ENCODE data around the gene DOCK1. TPM values are rescaled to one million over a fixed set of nuclear protein-coding genes. Genes with fewer than 3 reads are reported as not detected.

Gene DOCK1
- total RNA-seq, 1 experiment from 2014 or later, result 22.7 TPM

DNA sequence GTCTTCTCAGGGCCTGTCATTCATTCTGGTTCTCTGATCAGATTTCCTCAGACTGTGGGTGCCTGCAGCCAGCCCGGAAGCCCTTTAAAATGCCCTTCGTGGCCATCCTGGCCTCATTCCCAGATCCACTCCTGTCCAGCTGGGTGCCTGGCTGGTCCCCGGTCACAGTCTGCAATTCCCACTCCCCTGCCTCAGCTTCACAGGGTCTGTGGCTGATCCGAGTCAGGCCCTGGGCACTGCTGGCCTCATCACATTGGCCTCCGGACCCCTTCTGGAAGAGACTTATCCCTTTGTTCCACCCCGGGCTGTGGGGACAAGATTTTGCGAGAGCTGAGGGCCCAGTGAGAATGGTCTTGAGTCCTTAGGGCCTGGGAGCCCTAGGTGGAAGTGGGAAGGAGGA lies 12.1 kb downstream of the DOCK1 start:
- DNase-seq (ENCODE audit: low read depth, low spot score), result no peak
- in situ Hi-C loops (cut with HindIII; ENCODE audit: low pct_unique_long_range_greater_than_20kb, low sequenced_read_pairs), result no loop called here

DNA sequence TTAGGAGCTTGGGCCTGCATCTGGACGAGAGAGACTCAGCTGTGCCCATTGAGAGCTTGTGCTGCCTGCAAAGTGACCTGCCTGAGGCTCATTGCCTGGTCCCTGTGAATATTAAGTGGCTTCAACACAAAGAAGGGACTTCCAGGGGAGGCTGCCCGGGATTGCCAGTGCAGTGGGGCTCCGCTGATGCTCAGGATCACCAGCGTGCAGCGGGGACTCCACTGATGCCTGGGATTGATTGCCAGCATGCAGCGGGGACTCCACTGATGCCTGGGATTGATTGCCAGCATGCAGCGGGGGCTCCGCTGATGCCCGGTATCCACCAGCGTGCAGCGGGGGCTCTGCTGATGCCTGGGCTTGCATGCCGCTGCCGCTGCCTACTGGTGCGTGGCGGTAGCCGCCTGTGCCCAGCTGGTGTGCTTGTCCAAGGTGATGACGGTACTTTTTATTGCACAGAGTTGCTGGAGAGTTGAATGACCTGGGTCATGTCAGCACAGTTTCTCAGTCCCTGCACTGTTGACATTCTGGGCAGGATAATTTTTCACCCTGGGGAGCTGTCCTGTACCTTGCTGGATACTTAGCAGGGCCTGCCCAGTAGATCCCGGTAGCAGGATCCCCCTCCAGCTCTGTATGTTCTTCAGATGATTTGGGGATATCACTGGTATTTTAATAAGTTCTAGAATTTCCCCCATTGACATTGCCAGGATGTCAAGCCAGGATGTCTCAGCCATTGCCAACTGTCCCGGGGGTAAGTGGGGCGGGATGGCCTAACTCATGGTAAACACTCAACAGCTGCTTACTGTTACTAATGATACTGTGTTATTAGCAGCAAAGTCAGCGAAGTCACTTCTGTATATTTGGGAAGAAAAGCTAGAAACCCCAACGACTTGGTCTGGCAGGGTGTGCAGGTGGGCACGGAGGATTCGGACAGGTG lies 13.0 kb downstream of the DOCK1 start:
- no peak for DNase-seq (ENCODE audit: low read depth, low spot score)
- in situ Hi-C loops (cut with HindIII; ENCODE audit: low pct_unique_long_range_greater_than_20kb, low sequenced_read_pairs), result no loop called here

DNA sequence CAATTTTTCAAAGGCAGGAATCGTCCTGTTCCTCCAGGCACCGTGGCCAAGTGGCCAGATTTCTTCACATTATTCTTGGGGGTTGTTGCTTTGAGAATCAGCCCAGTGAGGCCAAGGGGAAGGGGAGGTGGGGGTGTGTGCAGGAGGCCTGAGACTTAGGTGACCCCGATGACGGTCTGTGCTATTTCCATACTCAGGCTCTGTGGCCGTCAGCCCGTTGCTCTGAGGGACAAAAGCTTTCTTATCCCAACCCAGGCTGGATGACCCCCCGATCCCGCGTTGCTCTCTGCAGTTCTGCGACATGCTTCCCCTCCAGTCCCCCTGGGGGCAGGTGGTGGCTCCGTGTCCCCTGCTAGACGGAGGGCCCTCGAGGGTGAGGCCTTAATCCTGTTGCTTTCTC lies 14.2 kb downstream of the DOCK1 start:
- DNase-seq (ENCODE audit: low read depth, low spot score), result no peak
- in situ Hi-C loops (cut with HindIII; ENCODE audit: low pct_unique_long_range_greater_than_20kb, low sequenced_read_pairs), result no loop called here

DNA sequence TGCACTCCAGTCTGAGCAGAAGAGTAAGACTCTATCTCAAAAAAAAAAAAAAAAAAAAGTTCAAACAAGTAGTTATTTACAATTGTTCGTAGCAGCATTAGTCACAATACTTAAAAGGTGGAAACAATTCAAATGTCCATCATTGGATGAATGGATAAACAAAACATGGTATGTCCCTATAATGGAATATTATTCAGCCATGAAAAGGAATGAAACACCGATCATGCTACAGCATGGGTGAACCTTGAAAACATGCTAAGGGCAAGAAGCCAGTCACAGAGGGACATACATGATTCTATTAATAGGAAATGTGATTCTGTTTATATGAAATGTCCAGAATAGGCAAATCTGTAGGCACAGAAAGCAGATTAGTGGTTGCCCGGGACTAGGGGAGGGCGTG lies 15.9 kb downstream of the DOCK1 start:
- no peak for DNase-seq (ENCODE audit: low read depth, low spot score)
- in situ Hi-C loops (cut with HindIII; ENCODE audit: low pct_unique_long_range_greater_than_20kb, low sequenced_read_pairs), result no loop called here

DNA sequence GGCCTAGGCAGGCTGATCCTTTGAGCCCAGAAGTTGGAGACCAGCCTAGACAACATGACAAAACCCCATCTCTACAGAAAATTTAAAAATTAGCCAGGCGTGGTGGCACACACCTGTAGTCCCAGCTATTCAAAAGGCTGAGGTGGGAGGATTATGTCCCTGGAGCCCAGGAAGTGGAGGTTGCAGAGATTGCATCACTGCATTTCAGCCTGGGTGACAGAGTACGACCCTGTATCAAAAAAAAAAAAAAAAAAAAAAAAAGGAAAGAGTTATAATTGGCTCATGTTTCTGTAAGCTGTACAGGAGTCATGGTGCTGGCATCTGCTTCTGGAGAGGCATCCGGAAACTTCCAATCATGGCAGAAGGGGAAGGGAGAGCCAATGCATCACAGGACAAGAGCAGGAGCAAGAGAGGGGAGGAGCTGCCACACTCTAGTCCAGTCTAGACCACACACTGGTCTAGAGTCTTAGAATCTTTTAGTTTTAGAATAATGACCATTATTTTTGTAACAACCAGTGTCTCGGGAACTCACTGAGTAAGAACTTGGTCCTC lies 16.8 kb downstream of the DOCK1 start:
- DNase-seq (ENCODE audit: low read depth, low spot score), result no peak
- in situ Hi-C loops (cut with HindIII; ENCODE audit: low pct_unique_long_range_greater_than_20kb, low sequenced_read_pairs), result no loop called here

DNA sequence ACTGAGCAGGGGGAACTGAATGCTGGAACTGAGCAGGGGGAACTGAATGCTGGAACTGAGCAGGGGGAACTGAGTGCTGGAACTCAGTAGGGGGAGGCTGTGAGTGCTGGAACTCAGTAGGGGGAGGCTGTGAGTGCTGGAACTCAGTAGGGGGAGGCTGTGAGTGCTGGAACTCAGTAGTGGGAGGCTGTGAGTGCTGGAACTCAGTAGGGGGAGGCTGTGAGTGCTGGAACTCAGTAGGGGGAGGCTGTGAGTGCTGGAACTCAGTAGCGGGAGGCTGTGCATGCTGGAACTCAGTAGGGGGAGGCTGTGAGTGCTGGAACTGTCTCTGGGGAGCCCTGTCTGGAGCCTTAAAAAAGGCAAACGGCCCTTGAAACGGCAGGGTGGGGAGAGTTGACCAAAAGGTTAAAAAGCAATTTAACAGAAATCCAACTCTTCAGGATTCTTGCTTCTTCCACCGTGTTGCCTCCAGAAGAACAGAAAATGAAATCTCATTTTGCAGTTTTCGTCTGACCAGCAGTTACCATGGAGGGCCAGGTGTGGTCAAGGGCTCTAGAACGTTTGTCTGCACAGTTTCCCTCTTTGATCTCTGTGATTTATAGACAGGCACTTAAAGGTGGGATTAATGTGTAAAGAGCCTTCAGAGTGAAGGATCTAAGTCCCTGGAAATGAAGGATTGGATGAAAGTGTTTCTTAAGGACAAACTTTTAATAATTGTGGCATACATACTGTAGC lies 19.1 kb downstream of the DOCK1 start:
- in situ Hi-C loops (cut with HindIII; ENCODE audit: low pct_unique_long_range_greater_than_20kb, low sequenced_read_pairs), result no loop called here
- DNase-seq (ENCODE audit: low read depth, low spot score), result no peak

DNA sequence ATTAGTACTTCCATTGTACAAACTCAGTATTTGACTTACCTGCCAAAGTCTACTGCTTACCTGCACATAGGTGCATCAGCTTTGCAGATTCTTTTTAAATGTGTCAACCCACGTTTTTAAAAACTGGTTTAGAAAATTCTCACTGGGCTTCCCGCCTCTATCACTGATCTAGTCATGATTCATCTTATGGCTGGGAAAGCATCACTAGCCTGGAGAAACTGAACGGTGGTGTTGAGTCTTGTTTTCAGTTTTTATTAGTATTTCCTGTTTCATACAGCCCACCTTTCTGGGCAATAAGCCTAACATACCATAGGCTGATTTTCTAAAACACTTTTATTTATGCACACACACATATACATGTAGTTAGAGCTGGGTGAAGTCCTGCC lies 19.7 kb downstream of the DOCK1 start:
- in situ Hi-C loops (cut with HindIII; ENCODE audit: low pct_unique_long_range_greater_than_20kb, low sequenced_read_pairs), result no loop called here
- no peak for DNase-seq (ENCODE audit: low read depth, low spot score)

DNA sequence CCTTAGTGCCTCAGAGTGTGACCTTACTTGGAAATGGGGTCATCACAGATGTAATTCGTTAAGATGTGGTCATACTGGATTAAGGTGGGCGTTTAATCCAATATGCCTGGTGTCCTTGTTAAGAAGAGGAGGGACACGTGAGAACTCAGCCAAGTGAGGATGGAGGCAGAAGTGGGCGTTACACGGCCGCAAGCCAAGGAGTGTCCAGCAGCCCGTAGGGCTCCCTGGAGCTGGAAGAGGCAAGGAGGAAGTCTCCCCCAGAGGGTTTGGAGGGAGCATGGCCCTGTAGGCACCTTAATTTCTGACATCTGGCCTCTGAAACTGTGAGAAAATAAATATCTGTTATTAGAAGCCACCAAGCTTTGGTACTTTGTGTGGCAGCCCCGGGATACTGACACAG lies 21.3 kb downstream of the DOCK1 start:
- no peak for DNase-seq (ENCODE audit: low read depth, low spot score)
- in situ Hi-C loops (cut with HindIII; ENCODE audit: low pct_unique_long_range_greater_than_20kb, low sequenced_read_pairs), result no loop called here

DNA sequence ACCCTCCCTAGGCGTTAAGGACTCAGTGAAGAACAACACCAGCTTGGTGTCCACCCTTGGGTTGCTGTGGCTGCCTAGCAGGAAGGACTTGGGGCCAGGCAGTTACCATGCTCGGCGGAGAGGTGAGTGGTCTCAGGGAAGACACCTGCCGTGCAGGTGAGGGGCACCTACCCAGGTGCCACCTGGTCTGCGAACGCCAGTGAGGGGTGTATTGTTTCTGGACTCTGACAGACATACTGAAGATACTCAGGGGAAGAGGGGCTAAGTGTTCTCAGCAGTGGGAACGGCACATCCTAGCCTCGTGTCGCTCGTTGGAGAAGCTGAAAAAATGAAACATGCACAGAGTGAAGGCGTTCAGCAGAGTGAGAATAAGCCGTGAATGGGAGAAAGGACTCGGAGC lies 22.6 kb downstream of the DOCK1 start:
- no peak for DNase-seq (ENCODE audit: low read depth, low spot score)
- in situ Hi-C loops (cut with HindIII; ENCODE audit: low pct_unique_long_range_greater_than_20kb, low sequenced_read_pairs), result no loop called here

DNA sequence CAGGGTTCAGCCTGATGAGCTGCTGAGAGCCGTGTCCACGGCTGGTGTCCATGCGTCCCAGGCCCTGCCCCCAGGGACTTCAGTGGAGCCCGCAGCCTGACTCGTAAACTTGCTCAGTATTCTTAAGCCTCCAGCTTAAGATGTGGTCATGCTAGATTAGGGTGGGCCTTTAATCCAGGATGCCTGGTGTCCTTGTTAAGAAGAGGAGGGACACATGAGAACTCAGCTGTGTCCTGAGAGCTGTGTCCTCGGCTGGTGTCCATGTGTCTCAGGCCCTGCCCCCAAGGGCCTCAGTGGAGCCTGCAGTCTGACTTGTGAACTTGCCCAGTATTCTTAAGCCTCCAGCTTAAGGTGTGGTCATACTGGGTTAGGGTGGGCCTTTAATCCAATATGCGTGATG lies 23.0 kb downstream of the DOCK1 start:
- no peak for DNase-seq (ENCODE audit: low read depth, low spot score)
- in situ Hi-C loops (cut with HindIII; ENCODE audit: low pct_unique_long_range_greater_than_20kb, low sequenced_read_pairs), result no loop called here

DNA sequence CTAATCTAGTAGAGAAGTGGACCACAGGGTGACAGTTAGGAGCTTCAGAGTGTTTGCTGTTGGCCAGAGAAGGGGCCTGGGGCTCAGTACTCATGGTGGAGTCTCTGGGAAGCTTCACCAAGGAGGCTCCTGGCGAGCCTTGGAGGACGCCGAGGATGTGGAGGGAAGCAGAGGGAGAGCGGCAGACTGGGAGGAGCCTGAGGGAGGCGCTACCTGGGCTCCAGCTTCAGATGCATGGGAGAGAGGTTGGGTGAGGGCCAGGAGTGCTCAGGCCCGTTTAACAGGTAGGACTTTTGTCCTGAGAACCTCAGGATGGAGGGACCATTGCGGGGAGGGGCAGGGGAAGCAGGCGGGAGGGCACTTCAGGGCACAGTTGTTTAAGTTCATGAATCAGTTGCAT lies 24.2 kb downstream of the DOCK1 start:
- no peak for DNase-seq (ENCODE audit: low read depth, low spot score)
- in situ Hi-C loops (cut with HindIII; ENCODE audit: low pct_unique_long_range_greater_than_20kb, low sequenced_read_pairs), result no loop called here

DNA sequence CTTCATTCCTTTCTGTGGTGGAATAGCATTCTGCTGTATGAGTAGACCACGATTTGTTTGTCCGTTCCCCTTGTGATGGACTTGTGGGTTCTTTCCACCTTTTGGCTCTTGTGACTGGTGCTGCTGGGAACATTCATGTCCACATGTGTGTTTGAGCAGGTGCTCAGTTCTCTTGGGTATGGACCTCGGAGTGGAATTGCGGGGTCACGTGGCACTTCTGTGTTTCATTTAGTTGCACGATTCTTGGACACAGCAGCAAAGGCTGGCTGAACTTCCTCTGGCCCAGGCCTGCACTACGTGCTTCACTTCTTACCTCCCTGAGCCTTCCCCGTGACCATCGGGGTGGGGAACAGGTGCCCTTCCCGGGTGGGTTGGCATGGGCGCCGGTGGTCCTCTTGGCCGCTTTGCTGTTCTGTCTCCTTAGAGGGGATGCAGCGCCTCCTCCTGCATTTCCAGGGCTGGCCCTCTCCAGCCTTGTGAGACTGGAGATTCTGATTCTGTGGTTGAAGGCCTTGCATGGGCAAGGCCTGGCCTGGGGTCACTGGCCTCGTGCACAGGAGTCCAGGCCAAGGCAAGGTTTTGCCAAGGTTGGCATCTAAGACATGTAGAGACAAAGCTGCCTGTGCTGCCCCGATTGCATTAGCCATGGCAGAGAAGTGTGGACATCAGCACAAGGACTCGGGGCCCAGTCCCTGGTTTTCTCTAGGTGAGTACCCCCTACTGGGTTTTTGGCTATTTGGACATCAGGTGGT lies 25.1 kb downstream of the DOCK1 start:
- in situ Hi-C loops (cut with HindIII; ENCODE audit: low pct_unique_long_range_greater_than_20kb, low sequenced_read_pairs), result no loop called here

DNA sequence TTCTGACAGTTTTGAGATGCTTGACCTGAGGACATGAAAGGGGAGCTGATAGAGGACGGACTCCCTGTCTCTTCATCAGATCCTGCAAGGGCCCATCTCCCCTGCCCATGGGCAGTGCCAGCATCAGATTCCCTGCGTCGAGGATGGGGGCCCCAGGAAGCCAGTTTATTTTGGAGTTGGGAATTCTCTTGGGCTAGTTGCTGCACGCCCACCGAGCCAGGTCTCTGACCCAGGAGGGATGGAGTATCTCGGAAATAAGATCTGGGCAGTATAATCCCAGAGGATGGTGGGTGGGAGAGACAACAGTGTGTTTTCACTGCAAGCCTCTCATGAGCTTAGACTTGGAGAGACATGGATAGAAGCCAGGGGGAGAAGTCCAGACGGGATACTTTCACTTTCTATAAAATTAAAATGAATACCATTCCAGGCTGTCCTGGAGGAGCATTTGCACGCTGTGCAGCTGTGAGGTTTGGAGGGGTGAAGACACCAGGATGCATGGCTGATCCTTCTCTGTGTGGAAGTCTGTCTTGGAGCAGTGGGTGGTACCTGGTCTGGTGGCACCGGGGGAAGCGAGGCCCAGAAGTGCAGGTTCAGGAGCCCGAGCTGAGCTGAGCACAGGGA lies 25.8 kb downstream of the DOCK1 start:
- in situ Hi-C loops (cut with HindIII; ENCODE audit: low pct_unique_long_range_greater_than_20kb, low sequenced_read_pairs), result no loop called here
- no peak for DNase-seq (ENCODE audit: low read depth, low spot score)

More for the DNA sequence above, 25.1 kb downstream of the DOCK1 start:
- no peak for DNase-seq (ENCODE audit: low read depth, low spot score)

DNA sequence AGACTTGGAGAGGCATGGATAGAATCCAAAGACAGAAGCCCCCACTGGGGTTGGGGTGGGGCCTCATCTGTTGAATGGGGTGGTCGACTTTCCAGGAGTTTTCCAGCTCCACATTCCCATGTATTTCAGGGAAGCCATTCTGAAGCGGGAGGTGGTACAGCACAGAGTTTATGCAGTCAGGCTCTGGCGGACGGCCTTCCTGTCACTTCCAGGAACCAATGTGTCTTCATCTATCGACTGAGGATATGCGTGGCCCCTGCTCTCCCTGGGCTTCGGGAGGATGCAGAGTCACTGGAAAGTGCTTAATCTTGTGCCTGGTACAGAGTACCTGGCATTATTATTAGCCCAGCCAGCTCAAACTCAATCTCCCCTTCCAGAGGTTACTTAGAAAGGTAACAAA lies 26.3 kb downstream of the DOCK1 start:
- in situ Hi-C loops (cut with HindIII; ENCODE audit: low pct_unique_long_range_greater_than_20kb, low sequenced_read_pairs), result no loop called here
- no peak for DNase-seq (ENCODE audit: low read depth, low spot score)

DNA sequence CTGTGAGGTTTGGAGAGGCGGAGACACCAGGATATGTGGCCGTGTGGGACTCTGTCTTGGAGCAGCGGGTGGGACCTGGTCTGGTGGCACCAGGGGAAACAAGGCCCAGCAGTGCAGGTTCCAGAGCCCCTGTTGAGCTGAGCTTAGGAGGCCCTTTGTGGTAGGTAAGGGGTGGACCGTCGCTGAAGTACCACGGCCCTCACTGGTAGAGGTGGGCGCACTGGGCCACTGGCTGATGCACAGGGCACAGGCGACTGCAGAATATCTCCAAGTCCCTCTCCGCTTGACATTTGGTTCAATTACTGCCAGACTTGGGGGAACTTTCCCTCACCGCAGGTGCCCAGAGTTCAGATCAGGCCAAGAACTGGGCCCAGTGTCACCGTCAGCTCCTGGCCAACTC lies 27.3 kb downstream of the DOCK1 start:
- in situ Hi-C loops (cut with HindIII; ENCODE audit: low pct_unique_long_range_greater_than_20kb, low sequenced_read_pairs), result no loop called here
- no peak for DNase-seq (ENCODE audit: low read depth, low spot score)

DNA sequence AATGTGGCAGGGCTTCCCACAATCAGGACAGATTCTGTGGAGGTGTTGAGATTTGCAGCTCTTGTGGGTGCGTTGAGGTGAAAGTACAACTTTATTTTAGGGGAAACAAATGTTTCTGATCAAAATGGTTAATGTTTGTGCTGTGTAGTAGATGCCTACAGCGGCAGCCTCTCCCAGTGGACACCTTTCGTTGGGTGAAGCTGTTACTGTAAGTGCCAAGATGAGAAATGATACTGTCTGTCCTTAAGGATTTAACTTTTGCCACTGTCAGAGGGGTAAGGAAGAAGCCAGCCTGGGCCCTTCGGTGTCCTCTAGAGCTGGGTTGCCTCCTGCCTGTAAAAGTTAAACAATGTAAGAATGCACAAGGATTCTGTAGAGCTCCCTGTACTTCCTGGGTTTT lies 27.9 kb downstream of the DOCK1 start:
- DNase-seq (ENCODE audit: low read depth, low spot score), result no peak
- in situ Hi-C loops (cut with HindIII; ENCODE audit: low pct_unique_long_range_greater_than_20kb, low sequenced_read_pairs), result no loop called here

DNA sequence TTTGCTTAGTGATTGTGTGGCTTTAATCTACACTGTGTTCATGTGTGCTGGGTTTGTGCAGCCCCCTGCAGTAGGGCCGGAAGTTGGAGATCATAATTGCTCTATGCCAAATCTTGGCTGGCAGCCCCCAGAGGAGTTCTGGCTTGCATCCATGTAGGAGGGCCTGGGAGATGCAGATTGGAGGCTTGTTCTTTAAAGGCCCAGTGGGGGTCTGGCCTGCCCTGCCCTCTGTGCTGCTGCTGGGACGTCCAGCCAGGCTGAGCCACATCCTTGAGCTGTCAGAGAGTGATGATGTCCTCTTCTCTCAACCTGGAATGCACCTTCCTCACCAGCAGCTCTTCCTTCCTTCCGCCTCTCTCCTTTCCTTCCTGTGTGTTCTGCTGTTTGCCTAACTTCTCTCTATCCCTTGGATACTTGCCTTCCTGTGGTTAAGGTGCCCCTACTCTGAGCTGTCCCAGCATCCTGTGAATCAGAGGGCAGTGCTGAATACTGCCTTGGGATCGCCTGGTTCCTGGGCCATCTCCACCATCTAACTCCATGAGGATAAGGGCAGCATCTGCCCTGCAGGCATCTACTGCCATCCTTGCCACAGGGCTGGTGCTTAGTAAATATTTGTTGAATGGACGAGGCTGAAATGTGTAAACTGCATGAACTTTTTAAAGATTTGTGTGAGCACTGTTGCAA lies 30.2 kb downstream of the DOCK1 start:
- DNase-seq (ENCODE audit: low read depth, low spot score), result no peak
- in situ Hi-C loops (cut with HindIII; ENCODE audit: low pct_unique_long_range_greater_than_20kb, low sequenced_read_pairs), result no loop called here
